ENCODE results near the gene PDC.
A peak's percentile ranks its signal among the peaks of the same experiment; 100 is the strongest.
"Not testable (repeated sequence)": the region's sequence is repeated elsewhere in the genome, so short reads cannot be mapped to it uniquely, and the experiment has no call there.

The PDC gene

DNA sequence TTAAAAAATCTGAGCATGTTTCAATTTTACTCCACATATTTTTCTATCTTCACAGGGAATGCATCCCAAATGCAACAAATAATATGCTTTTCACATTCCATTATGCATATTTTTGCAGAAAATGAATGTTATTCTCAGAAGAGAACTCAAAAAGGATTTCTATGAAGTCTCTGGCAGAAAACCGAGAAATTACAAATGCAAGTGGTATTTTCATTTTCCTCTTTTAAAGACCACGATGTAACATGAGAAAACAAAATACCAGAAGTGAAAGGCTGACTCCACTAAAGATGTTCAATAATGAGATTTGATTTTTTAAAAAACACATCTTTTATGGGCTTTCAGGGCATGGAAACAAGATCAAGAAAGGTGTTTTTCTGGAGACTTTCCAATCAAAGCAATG is 5.0 kb upstream of the PDC start:
- DNase-seq (ENCODE audit: low spot score): no peak

- DNase-seq (ENCODE audit: low spot score): not testable (repeated sequence)
Observed at GRCh38 chr1:186465491-186465890, 4.6 kb upstream of the PDC start.

- no peak for DNase-seq (ENCODE audit: low spot score)
Observed at GRCh38 chr1:186463926-186464325, 3.0 kb upstream of the PDC start.

GRCh38 chr1:186463511-186463910 is 2.6 kb upstream of the PDC start:
- DNase-seq (ENCODE audit: low spot score): no peak

- not testable (repeated sequence) for DNase-seq (ENCODE audit: low spot score)
Observed at GRCh38 chr1:186459161-186459560, 1.8 kb downstream of the PDC start.

- no peak for DNase-seq (ENCODE audit: low spot score)
Observed at GRCh38 chr1:186456729-186457255, 4.1 kb downstream of the PDC start.

DNA sequence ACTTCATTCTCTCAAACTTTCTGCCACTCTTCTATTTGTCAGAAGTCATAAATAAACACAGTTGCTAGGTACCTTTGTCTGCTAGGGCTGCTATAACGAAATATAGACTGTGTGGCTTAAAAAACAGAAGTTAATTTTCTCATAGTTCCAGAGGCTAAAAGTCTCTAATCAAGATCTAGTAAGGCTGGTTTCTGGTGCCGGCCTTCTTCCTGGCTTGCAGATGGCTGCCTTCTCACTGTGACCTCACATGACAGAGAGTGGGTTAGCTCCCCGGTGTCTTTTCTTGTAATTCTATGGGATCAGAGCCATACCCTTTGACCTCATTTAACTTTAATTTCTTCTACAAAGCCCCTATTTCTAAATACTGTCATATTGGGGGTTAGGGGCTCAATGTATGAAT is 5.9 kb downstream of the PDC start:
- no peak for DNase-seq (ENCODE audit: low spot score)

- DNase-seq (ENCODE audit: low spot score): no peak
Observed at GRCh38 chr1:186446152-186446551, 14.8 kb downstream of the PDC start.

GRCh38 chr1:186443638-186444037 is 17.3 kb downstream of the PDC start:
- DNase-seq (ENCODE audit: low spot score): no peak

- DNase-seq (ENCODE audit: low spot score): peak; percentile 32
Observed at GRCh38 chr1:186442651-186443375, 18.1 kb downstream of the PDC start.

DNA sequence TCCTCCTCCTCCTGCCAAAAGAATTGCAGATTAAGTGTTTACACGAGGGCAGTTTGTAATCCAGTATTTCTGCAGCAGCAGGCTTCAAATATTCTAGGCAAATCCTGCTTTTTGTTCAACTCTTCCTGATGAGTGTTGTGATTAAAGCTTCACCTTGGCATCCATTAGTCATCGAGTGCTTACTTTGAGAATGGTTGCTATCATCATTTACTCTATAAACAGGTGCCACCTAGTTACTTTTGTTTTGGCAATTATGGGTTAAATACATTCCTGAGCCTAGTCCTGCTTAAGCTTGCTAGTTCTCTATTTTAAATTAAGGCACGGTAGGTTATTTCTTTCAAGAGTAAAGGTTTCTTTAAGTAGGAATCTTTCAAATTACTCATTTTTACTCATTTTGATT is 20.3 kb downstream of the PDC start:
- DNase-seq (ENCODE audit: low spot score): no peak

DNA sequence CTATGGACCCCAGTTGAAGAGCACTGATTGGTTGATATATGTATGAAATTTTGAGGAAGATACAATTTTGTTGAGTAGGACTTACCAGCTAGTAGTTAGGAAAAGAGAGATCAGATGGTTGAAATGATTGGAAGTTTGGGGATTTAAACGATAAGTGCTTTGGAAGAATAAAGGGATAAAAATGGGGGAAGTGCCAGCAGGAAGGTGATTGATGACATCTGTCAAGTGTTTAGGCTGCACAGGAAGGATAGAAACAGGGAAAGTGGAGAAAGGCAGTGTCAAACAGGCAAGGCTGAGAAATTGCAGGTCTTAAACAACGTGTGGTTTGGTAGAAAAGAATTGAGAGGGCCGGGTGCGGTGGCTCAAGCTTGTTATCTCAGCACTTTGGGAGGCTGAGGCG is 22.3 kb downstream of the PDC start:
- DNase-seq (ENCODE audit: low spot score): no peak

GRCh38 chr1:186435336-186435735 is 25.6 kb downstream of the PDC start:
- no peak for DNase-seq (ENCODE audit: low spot score)

- DNase-seq (ENCODE audit: low spot score): no peak
Observed at GRCh38 chr1:186429017-186429416, 31.9 kb downstream of the PDC start.

GRCh38 chr1:186426118-186426517 is 34.8 kb downstream of the PDC start:
- no peak for DNase-seq (ENCODE audit: low spot score)

- DNase-seq (ENCODE audit: low spot score): no peak
Observed at GRCh38 chr1:186424539-186424938, 36.4 kb downstream of the PDC start.

DNA sequence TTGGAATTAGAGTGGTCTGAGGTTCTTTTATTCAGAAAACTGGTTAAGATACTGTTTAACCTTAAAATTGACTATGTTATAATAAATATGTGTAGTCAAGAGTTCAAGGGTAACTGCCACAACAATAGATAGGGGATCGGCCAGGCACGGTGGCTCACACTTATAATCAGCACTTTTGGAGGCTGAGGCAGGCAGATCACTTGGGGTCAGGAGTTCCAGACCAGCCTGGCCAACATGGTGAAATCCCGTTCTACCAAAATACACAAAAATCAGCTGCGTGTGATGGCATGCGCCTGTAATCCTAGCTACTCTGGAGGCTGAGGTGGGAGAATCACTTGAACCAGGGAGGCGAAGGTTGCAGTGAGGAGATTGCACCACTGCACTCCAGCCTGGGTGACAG is 39.5 kb downstream of the PDC start:
- DNase-seq (ENCODE audit: low spot score): no peak

GRCh38 chr1:186420923-186421322 is 40.0 kb downstream of the PDC start:
- no peak for DNase-seq (ENCODE audit: low spot score)

DNA sequence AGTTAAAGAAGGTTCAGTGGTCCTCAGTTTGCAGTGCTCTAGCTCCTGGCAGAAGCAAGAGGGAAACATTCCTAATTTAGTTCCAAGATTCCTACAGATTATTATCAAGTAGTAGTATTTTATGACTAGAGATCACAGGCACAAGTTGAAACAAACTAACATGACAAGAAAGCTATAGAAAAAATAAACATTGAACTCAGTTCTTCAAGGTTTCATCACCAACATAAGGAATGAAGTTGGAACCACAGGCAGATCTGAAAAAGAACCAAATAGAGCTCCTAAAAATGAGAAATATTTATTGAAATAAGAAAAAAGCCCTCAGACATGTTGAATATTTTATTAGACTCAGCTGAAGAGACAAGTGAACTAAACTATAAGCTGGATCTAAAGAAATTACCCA is 40.6 kb downstream of the PDC start:
- no peak for DNase-seq (ENCODE audit: low spot score)

DNA sequence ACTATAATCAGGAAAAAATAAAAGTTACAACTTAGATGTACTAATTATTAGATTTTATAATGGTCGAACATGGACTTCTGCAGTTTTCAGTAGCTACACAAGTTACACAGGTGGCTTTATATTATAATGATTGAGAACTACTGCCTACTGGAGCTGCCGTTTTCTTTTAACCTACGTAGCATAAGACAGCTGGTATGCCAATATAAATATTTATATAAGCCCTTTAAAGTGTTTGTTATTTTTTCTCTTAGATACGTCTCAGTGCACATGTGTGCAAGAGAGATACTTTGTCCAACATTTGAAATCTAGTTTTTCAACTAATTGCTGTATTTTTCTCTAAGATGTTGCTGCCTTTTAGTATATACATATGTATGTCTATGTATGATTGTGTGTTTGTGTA is 42.4 kb downstream of the PDC start:
- no peak for DNase-seq (ENCODE audit: low spot score)

- DNase-seq (ENCODE audit: low spot score): no peak
Observed at GRCh38 chr1:186413319-186413718, 47.6 kb downstream of the PDC start.

DNA sequence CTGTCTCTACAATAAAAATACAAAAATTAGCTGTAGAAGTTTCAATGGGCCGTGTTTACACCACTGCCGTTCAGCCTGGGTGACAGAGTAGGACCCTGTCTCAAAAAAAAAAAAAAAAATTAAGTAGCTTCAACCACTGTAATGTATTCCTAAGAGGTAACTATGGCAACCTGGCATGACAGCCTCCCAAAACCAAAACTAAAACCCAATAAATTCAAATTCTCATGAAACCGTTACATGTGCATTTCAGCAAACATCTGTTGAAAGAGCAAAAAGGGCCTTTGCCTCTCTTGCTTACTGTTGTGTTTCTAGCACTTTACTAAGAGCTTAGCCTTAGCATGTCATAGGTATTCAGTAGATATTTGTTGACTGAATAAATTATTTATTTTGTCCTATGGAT is 51.8 kb downstream of the PDC start:
- no peak for DNase-seq (ENCODE audit: low spot score)

- peak; percentile 76 for DNase-seq (ENCODE audit: low spot score)
Observed at GRCh38 chr1:186404454-186405051, 56.4 kb downstream of the PDC start.

- no peak for DNase-seq (ENCODE audit: low spot score)
Observed at GRCh38 chr1:186403632-186404031, 57.3 kb downstream of the PDC start.
